HUES6 (cell line): ENCODE data around the gene DTD1.
"Not testable (repeated sequence)": the region's sequence is repeated elsewhere in the genome, so short reads cannot be mapped to it uniquely, and the experiment has no call there.

ENCODE experiments used
- H3K27ac ChIP-seq: 2 replicates; pipeline ENCODE4 v1.7.0; 2013; ENCODE audit warnings: low read depth, mild to moderate bottlenecking, low read length, inconsistent platforms
- H3K27me3 ChIP-seq: 2 replicates; pipeline ENCODE4 v1.6.1; 2013; ENCODE audit warnings: low read length; ENCODE audit not compliant: control insufficient read depth, insufficient read depth
- H3K36me3 ChIP-seq: 2 replicates; pipeline ENCODE4 v1.6.1; 2013; ENCODE audit warnings: low read length; ENCODE audit not compliant: control insufficient read depth, insufficient read depth
- H3K4me1 ChIP-seq: 2 replicates; pipeline ENCODE4 v1.6.1; 2013; ENCODE audit warnings: low read length; ENCODE audit not compliant: control insufficient read depth, insufficient read depth
- H3K4me3 ChIP-seq: 2 replicates; pipeline ENCODE4 v1.5.1; 2013; ENCODE audit warnings: low read depth, low read length
- H3K9ac ChIP-seq: one replicate; pipeline ENCODE4 v1.6.1; 2013; ENCODE audit warnings: mild to moderate bottlenecking, low read length
- H3K9me3 ChIP-seq: 2 replicates; pipeline ENCODE4 v1.6.1; 2013; ENCODE audit warnings: low read depth, low read length; ENCODE audit not compliant: control insufficient read depth, insufficient read depth

The DTD1 gene

GRCh38 chr20:18760852-18761251 lies 173.0 kb downstream of the DTD1 start:
- peaks cover 10% of the 10 kb centered on the region for H3K9me3 ChIP-seq
- H3K27me3 ChIP-seq, H3K36me3 ChIP-seq, H3K4me3 ChIP-seq, H3K27ac ChIP-seq, H3K9ac ChIP-seq, H3K4me1 ChIP-seq: not testable (repeated sequence)

GRCh38 chr20:18767676-18768075 lies 179.8 kb downstream of the DTD1 start:
- no peak overlapping the region for H3K4me3 ChIP-seq
- 0 out of 2 replicates have a peak, but pooled peaks cover 3% of the 10 kb centered on the region for H3K36me3 ChIP-seq
- no peak overlapping the region for H3K27ac ChIP-seq
- no peaks in the 10 kb centered on the region for H3K9me3 ChIP-seq
- H3K4me1 ChIP-seq = no peaks in the 10 kb centered on the region
- no peaks in the 10 kb centered on the region for H3K27me3 ChIP-seq
- H3K9ac ChIP-seq = no peak overlapping the region

DNA sequence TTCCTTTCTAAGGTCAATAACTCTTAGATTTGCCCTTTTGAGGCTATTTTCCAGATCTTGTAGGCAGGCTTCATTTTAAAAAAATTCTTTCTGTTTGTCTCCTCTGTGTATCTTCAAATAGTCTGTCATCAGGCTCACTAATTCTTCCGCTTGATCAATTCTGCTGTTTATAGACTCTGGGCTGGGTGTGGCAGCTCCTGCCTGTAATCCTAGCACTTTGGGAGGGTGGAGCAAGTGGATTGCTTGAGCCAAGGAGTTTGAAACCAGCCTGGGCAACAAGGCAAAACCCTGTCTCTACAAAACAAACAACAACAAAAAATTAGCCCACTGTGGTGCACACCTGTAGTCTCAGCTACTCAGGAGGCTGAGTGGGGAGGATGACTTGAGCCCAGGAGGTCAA lies 185.7 kb downstream of the DTD1 start:
- Histone ChIP-seq H3K36me3 (no peaks in the 10 kb centered on the region), H3K9me3 (no peaks in the 10 kb centered on the region), H3K4me3 (no peak overlapping the region), H3K4me1 (no peaks in the 10 kb centered on the region), H3K27ac (no peak overlapping the region), H3K27me3 (no peaks in the 10 kb centered on the region), H3K9ac (no peak overlapping the region)

DNA sequence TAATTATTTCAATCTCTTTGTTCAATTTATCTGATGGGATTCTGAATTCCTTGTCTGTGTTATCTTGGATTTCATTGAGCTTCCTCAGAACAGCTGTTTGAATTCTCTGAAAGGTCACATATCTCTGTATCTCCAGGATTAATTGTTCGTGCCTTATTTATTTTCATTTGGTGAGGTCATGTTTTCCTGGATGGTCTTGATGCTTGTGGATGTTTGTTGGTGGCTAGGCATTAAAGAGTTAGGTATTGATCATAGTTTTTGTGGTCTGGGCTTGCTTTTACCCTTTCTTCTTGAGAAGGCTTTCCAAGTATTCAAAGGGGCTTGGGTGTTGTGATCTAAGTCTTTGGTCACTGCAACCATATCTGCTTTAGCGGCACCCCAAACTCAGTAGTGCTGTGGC lies 186.4 kb downstream of the DTD1 start:
- no peaks in the 10 kb centered on the region for H3K27me3 ChIP-seq

GRCh38 chr20:18775633-18776032 lies 187.8 kb downstream of the DTD1 start:
- Histone ChIP-seq H3K9ac (no peak overlapping the region), H3K4me3 (no peak overlapping the region), H3K9me3 (no peaks in the 10 kb centered on the region), H3K36me3 (no peaks in the 10 kb centered on the region), H3K27me3 (no peaks in the 10 kb centered on the region), H3K27ac (no peak overlapping the region), H3K4me1 (no peaks in the 10 kb centered on the region)

More for the DNA sequence above, 186.4 kb downstream of the DTD1 start:
- Histone ChIP-seq H3K27ac (no peak overlapping the region), H3K4me3 (no peak overlapping the region), H3K4me1 (no peaks in the 10 kb centered on the region), H3K9me3 (no peaks in the 10 kb centered on the region), H3K9ac (no peak overlapping the region), H3K36me3 (no peaks in the 10 kb centered on the region)

DNA sequence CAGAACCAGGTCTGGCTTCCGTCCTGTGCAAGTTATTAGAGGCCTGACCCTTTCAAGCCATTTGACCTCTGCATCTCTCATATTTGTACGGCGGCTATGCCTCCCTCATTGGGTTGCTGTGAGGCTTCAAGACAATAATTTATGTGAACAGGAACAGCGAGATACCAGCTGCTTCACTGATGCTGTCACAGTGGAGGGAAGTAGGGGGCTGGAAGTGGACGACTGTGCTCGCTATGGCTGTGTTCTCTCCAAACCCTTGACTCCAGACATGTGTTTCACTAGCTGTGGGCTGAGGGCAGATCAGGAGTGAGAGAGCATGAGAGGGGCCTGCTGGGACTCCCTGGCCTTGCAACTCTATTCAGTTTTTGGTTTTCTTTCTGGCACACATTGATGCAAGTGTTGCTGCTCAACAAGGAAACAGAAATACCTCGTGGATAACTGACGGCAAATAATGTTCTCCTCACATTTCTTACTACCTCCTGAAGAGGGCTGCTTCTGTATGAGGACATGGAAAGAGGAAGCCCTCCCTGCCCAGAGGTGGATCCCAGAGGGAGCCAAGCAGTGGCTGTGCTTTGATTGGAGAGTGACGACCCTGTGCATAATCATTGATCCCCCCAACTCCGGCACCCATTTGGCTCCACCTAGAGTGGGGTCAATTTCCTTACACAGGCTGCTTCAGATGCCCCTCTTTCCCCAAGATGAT lies 191.0 kb downstream of the DTD1 start:
- Histone ChIP-seq H3K36me3 (no peaks in the 10 kb centered on the region), H3K4me1 (no peaks in the 10 kb centered on the region), H3K27me3 (no peaks in the 10 kb centered on the region), H3K9me3 (no peaks in the 10 kb centered on the region), H3K27ac (no peak overlapping the region), H3K4me3 (no peak overlapping the region), H3K9ac (no peak overlapping the region)

GRCh38 chr20:18780385-18781130 lies 192.7 kb downstream of the DTD1 start:
- Histone ChIP-seq H3K9ac (no peak overlapping the region), H3K36me3 (no peaks in the 10 kb centered on the region), H3K9me3 (0 out of 2 replicates have a peak, but pooled peaks cover under 1% of the 10 kb centered on the region), H3K27me3 (no peaks in the 10 kb centered on the region), H3K27ac (no peak overlapping the region), H3K4me3 (no peak overlapping the region), H3K4me1 (no peaks in the 10 kb centered on the region)

GRCh38 chr20:18781509-18781908 lies 193.7 kb downstream of the DTD1 start:
- H3K9me3 ChIP-seq = 0 out of 2 replicates have a peak, but pooled peaks cover 4% of the 10 kb centered on the region
- H3K4me3 ChIP-seq = no peak overlapping the region
- H3K27me3 ChIP-seq = no peaks in the 10 kb centered on the region
- no peak overlapping the region for H3K9ac ChIP-seq
- H3K36me3 ChIP-seq = no peaks in the 10 kb centered on the region
- H3K4me1 ChIP-seq = no peaks in the 10 kb centered on the region
- H3K27ac ChIP-seq = no peak overlapping the region

DNA sequence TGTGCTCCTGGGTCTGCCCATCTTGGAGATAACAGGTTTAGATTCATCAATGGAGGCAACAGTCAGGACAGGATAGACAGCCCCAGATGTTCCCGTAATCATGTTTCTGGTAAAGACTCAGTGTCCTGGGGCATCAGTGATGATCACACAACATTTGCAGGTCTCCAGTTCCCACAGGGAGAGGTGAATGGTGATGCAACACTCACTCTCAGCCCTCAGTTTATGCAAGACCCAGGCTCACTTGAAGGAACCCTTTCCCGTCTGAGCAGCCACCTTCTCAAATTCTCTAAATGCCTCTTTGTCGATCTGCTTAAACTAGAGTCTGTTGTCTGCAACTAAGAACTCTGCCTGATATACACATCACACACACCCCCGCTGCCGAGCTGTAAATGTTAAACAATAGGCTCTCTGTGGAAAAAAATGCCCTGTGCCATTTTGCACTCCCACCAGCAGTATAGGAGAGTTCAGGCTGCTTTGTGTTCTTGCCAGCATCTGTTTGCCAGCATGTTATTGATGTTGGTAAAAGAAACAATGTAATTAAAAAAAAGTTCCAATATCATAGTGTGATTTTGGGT lies 195.6 kb downstream of the DTD1 start:
- Histone ChIP-seq H3K36me3 (no peaks in the 10 kb centered on the region), H3K27me3 (no peaks in the 10 kb centered on the region), H3K9me3 (0 out of 2 replicates have a peak, but pooled peaks cover 4% of the 10 kb centered on the region), H3K9ac (no peak overlapping the region), H3K27ac (no peak overlapping the region), H3K4me1 (no peaks in the 10 kb centered on the region), H3K4me3 (no peak overlapping the region)

DNA sequence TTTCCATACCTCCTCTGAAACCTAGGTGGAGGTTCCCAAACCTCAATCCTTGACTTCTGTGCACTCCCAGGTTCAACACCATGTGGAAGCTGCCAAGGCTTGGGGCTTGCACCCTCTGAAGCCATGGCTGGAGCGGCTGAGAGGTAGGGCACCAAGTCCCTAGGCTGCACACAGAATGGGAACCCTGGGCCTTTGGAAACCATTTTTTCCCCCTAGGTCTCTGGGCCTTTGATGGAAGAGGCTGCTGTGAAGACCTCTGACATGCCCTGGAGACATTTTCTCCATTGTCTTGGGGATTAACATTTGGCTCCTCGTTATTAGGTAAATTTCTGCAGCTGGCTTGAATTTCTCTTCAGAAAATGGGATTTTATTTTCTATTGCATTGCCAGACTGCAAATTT lies 199.2 kb downstream of the DTD1 start:
- peaks cover 27% of the 10 kb centered on the region; the same call in 1 of the 2 replicates for H3K27me3 ChIP-seq
- H3K27ac ChIP-seq, H3K9me3 ChIP-seq: not testable (repeated sequence)

GRCh38 chr20:18788021-18788420 lies 200.2 kb downstream of the DTD1 start:
- H3K27ac ChIP-seq = no peak overlapping the region
- no peaks in the 10 kb centered on the region for H3K4me1 ChIP-seq
- H3K36me3 ChIP-seq = no peaks in the 10 kb centered on the region
- H3K27me3 ChIP-seq = peaks cover 27% of the 10 kb centered on the region; the same call in 1 of the 2 replicates
- H3K4me3 ChIP-seq = no peak overlapping the region
- no peak overlapping the region for H3K9ac ChIP-seq
- 0 out of 2 replicates have a peak, but pooled peaks cover 4% of the 10 kb centered on the region for H3K9me3 ChIP-seq

More for the DNA sequence above, 199.2 kb downstream of the DTD1 start:
- H3K4me3 ChIP-seq, H3K9ac ChIP-seq, H3K36me3 ChIP-seq, H3K4me1 ChIP-seq: not testable (repeated sequence)
